NCI-H748 treated with DMSO at 0.1 percent for 48 hours (cell line): ENCODE results near the gene FIZ1.
A peak's percentile ranks its signal among the peaks of the same experiment; 100 is the strongest.

Source experiments
- DNase-seq: peaks from one replicate; lab custom pipeline; 2025; lab: John Stamatoyannopoulos, UW

FIZ1 gene

GRCh38 chr19:55599468-55599841 is at the start of gene FIZ1:
Gene FIZ1, minus strand, starts transcription at chr19:55599517. Its CDS starts 1,652 bp downstream, at chr19:55597865.
- DNase-seq, result peak; percentile 97

GRCh38 chr19:55648585-55649267 is 49.4 kb upstream of the FIZ1 start:
- DNase-seq, result no peak

GRCh38 chr19:55647732-55648584 is 48.6 kb upstream of the FIZ1 start, which contains the start of gene CCDC106:
Gene CCDC106, plus strand, starts transcription at chr19:55648212. Its CDS starts 835 bp downstream, at chr19:55649047.
- DNase-seq, result peak; percentile 33

GRCh38 chr19:55646889-55647731 is 47.8 kb upstream of the FIZ1 start:
- no peak for DNase-seq

DNA sequence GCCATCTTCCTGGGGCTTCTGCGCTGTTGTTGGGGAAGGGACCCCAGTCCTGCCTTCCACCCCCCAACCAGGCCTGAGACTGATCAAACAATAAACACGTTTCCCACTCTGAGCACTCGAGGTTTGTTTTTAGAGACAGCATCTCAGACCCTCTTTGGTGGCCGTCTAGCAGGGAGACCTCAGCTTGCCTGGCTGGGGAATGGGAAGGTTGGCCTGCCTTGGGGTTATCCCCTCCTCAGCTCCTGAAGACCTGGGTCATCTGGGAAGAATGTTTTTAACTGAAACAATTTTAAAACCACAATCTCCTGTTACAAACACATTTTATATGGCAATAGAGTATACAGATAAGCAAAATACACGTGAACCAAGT is 46.2 kb upstream of the FIZ1 start:
- DNase-seq, result no peak

DNA sequence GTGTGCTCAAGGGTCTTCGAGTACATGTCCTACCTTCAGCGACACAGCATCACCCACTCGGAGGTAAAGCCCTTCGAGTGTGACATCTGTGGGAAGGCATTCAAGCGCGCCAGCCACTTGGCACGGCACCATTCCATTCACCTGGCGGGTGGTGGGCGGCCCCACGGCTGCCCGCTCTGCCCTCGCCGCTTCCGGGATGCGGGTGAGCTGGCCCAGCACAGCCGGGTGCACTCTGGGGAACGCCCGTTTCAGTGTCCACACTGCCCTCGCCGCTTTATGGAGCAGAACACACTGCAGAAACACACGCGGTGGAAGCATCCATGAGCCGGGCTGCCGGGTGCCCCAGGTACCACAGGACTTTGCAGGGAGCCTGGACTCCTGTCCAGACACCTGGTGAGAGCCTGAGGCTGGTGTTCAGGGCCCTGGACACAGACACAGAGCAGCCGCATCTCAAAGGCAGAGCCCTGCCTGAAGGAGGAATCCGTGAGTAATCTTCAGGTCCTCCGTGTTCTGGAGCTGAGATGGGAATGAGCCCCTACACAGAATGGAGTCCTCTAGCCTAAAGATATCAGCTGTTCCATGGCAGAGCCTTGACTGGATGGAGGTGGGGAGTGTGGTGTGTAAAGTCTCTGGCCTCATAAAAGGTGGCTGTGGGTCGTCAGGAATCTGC is 45.7 kb upstream of the FIZ1 start:
- no peak for DNase-seq

DNA sequence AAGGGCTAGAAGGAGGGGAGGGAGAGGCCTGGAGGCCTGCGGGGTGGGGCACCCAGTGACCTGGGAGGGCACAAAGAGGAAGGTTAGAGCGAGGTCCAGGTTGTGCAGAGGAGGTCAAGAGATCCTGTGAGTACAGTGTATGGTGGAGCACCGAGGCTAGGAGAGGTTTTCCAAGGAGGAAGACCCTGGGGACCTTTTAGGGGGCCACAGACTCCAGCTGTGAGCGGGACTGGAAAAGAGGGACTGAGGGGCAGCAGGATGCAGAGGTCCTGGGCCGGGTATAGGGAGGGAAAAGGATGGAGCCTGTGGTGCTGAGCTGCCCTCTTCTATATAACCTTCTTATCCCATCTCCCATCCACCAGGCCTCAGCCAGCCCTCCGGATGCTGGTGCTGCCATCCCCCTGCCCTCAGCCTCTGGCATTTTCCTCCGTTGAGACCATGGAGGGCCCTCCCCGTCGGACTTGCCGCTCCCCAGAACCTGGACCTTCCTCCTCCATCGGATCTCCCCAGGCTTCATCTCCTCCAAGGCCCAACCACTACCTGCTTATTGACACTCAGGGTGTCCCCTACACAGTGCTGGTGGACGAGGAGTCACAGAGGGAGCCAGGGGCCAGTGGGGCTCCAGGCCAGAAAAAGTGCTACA is 45.0 kb upstream of the FIZ1 start:
- no peak for DNase-seq

DNA sequence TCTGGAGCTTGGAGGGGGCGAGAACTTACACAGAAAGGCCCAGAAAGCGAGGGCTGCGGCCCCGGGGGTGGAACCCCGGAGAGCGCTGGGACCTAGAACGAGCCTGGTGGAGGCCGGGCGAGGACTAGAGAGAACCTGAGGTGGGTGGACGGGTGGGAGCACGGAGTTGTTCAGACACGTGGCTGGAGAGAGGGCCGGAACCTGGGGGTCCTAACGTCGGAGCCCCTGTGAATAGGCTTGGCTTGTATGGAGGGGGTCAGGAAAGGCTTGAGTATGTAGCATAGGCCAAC is 44.5 kb upstream of the FIZ1 start:
- no peak for DNase-seq

GRCh38 chr19:55643003-55643886 is 43.9 kb upstream of the FIZ1 start, which contains the start of gene ZNF581:
Gene ZNF581, plus strand, starts transcription at chr19:55643649. Its CDS starts 923 bp downstream, at chr19:55644572.
- DNase-seq, result peak; percentile 65

GRCh38 chr19:55642153-55643002 is 43.1 kb upstream of the FIZ1 start:
- DNase-seq, result peak; percentile 7

GRCh38 chr19:55641426-55642152 is 42.3 kb upstream of the FIZ1 start:
- no peak for DNase-seq

- DNase-seq, result peak; percentile 58
Observed at GRCh38 chr19:55640577-55641425, 41.5 kb upstream of the FIZ1 start, which contains the start of gene ZNF580. Gene ZNF580, plus strand, starts transcription at chr19:55641002. Its CDS starts 1,507 bp downstream, at chr19:55642509.

DNA sequence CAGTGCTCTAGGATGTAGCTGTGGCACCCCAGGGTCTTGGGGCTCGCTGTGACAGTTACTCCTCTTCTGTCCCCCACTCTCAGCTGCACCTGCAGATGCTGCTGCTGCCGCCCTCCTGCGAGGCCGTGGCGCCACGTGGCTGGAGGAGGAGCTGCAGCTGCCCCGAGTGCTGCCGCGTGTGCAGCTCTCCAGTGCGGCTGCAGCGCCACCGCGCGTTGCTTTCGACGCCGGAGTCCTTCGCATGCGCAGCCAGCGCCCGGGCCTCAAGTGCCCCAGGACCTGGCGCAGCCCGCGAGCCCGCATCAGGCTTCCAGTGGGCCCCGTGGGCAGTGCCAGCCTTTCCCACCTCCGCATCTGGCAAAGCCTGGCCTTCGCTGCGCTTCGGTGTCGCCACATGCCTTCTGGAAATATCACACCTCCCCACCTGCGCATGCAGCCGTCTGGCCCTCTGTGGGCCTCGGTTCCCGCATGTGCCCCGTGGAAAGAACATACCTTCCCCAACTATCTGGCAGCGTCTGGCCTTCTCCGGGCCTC is 40.8 kb upstream of the FIZ1 start:
- DNase-seq, result peak; percentile 54

DNA sequence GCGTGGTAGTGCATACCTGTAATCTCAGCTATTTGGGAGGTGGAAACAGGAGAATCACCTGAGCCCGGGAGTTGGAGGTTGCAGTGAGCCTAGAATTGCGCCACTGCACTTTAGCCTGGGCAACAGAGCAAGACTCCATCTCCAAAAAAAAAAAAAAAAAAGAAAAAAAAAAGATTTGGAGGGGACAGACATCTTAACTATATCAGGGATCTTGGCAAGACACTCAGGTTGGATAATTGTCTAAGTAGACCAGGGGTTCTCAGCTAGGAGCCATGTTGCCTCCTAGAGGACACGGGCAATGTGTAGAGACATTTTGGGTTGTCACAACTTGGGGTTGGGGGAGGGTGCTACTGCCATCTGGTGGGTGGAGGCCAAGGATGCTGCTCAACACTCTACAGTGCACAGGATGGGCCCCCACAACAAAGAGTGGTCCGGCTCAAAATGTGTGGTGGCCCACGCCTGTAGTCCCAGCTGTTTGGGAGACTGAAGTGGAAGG is 39.6 kb upstream of the FIZ1 start:
- DNase-seq, result no peak

- DNase-seq, result no peak
Observed at GRCh38 chr19:55637534-55637933, 38.2 kb upstream of the FIZ1 start.

DNA sequence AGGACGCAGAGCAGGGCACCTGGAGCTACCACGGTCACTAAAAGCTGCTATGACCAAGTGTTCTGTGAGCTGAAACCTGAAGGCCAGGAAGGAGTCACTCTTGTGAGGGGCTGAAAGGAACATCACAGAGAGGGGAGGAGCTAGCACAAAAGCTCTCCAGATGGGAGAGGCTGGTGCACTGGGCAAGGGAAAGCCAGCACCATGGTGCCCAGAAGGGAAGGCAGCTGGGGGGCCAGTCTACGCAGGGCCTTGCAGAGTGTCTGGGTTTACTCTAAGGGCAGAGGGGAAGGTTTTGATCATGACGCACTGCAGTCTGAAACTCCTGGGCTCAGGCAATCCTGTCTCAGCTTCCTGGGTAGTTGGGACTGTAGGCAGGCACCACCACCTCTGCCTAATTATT is 37.4 kb upstream of the FIZ1 start:
- DNase-seq, result no peak

DNA sequence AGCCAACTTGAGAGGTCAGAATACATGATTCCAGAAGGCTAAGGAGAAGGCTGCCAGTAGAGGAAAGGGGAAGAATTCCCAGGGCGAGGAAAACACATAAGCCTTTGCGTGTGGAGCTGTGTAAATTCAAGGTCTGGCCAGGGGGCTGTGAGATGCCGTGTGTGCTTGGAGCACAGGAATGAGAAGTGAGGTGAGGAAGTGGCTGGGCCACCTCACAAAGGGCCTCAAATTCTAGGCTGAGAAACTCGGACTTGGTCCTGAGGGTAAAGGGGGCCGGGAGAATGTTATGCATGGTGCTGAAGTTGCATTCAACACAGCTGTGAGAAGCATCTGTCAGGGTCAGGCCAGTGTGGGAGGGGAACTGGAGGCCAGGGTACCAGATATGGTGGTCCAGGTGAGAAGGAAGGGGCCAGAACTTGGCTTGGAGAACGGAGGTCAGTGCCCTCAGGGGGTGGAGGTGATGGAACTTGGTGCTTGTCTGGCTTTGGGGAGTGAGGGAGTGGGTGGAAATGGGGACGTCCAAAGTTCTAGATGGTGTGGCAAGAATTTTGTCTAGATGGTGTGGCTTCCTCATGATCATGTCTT is 36.6 kb upstream of the FIZ1 start:
- DNase-seq, result no peak
